HG02678 (cell line): Measurements from ENCODE around the gene FGFR2.
A peak's percentile ranks its signal among the peaks of the same experiment; 100 is the strongest.

Experiments used
- ATAC-seq: cut with Tn5 transposase; IDR thresholded peaks from one replicate; pipeline ENCODE4 v1.9.1; 2021; ENCODE audit warnings: mild to moderate bottlenecking, moderate library complexity; ENCODE audit not compliant: unreplicated experiment

FGFR2 gene

GRCh38 chr10:121610798-121611323 is 12.6 kb upstream of the FGFR2 start:
- ATAC-seq = no peak

- no peak for ATAC-seq
These were observed 11.5 kb upstream of the FGFR2 start for GRCh38 chr10:121609426-121610380.

- peak; percentile 83 for ATAC-seq
These were observed 10.4 kb upstream of the FGFR2 start for GRCh38 chr10:121608469-121609190.

GRCh38 chr10:121607310-121608055 is 9.2 kb upstream of the FGFR2 start:
- no peak for ATAC-seq

- ATAC-seq = no peak
These were observed 7.5 kb upstream of the FGFR2 start for GRCh38 chr10:121605708-121606107.

- ATAC-seq = no peak
These were observed 3.2 kb upstream of the FGFR2 start for GRCh38 chr10:121601458-121601857.

- no peak for ATAC-seq
These were observed 2.4 kb upstream of the FGFR2 start for GRCh38 chr10:121600611-121601010.

GRCh38 chr10:121599947-121600346 is 1.7 kb upstream of the FGFR2 start:
- no peak for ATAC-seq

GRCh38 chr10:121597504-121598262 is 561 bp downstream of the FGFR2 start:
- ATAC-seq = peak; percentile 23

GRCh38 chr10:121596689-121597503 is 1.3 kb downstream of the FGFR2 start:
- no peak for ATAC-seq

- no peak for ATAC-seq
These were observed 2.2 kb downstream of the FGFR2 start for GRCh38 chr10:121595806-121596688.

- no peak for ATAC-seq
These were observed 2.9 kb downstream of the FGFR2 start for GRCh38 chr10:121595351-121595805.

GRCh38 chr10:121594623-121595350 is 3.5 kb downstream of the FGFR2 start:
- ATAC-seq = no peak

- ATAC-seq = no peak
These were observed 4.2 kb downstream of the FGFR2 start for GRCh38 chr10:121594076-121594475.

GRCh38 chr10:121593281-121594075 is 4.8 kb downstream of the FGFR2 start:
- ATAC-seq = no peak

GRCh38 chr10:121592155-121592890 is 5.9 kb downstream of the FGFR2 start:
- no peak for ATAC-seq
